ENCODE measurements around the gene DPEP1.
"Not testable (repeated sequence)": the region's sequence is repeated elsewhere in the genome, so short reads cannot be mapped to it uniquely, and the experiment has no call there.

The DPEP1 gene

GRCh38 chr16:89584768-89585549 is 28.5 kb upstream of the DPEP1 start:
- Histone ChIP-seq H3K4me3 (ENCODE audit: low read depth, low read length, poor library complexity, severe bottlenecking) (no peak overlapping the region), H3K4me1 (ENCODE audit: insufficient read depth, low read length, severe bottlenecking) (no peaks in the 10 kb centered on the region), H3K4me2 (ENCODE audit: low read length) (no peak overlapping the region), H3K27me3 (ENCODE audit: insufficient read depth, low read length) (peaks cover 4% of the 10 kb centered on the region; the same call in 1 of the 2 replicates), H3K79me2 (ENCODE audit: insufficient read depth, low read length) (no peaks in the 10 kb centered on the region), H4K20me1 (ENCODE audit: insufficient read depth, low read length) (no peaks in the 10 kb centered on the region), H3K9ac (ENCODE audit: low read length) (no peak overlapping the region), H3F3A (ENCODE audit: insufficient read depth, low read length) (no peaks in the 10 kb centered on the region), H3K9me3 (ENCODE audit: low read length) (no peaks in the 10 kb centered on the region), H2AFZ (ENCODE audit: low read length) (no peak overlapping the region), H3K27ac (ENCODE audit: low read depth, low read length, poor library complexity, severe bottlenecking) (no peak overlapping the region), H3K9me2 (ENCODE audit: low read depth, low read length) (no peaks in the 10 kb centered on the region), H3K36me3 (ENCODE audit: insufficient read depth, low read length) (no peaks in the 10 kb centered on the region)
- TF ChIP-seq EZH2 (IDR thresholded peaks at IDR 0.05; ENCODE audit: borderline replicate concordance, low read length) (no peak), CTCF (IDR thresholded peaks at IDR 0.05; ENCODE audit: low read length) (no peak)

DNA sequence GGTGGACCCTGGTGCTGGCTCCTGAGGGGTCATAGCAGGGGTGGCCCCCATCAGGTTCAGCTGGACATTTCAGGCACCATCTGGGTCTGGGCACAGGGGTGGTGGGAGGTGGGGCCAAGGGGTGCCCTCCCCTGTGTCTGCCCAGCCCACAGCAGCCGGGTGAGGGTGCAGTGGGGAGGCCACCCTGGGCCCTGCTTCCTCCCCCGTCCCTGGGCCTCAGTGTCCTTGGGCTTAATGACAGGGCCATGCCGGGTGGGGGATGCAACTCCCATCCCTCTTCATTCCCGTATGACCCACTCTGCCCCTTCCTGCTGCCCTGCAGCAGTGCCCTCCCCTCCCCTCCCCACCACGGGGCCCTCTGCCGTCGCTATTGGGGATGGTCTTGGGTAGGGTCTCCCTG is 27.2 kb upstream of the DPEP1 start:
- Histone ChIP-seq H3F3A (ENCODE audit: insufficient read depth, low read length) (no peaks in the 10 kb centered on the region), H3K4me1 (ENCODE audit: insufficient read depth, low read length, severe bottlenecking) (no peaks in the 10 kb centered on the region), H3K4me3 (ENCODE audit: low read depth, low read length, poor library complexity, severe bottlenecking) (no peak overlapping the region), H4K20me1 (ENCODE audit: insufficient read depth, low read length) (no peaks in the 10 kb centered on the region), H3K9me3 (ENCODE audit: low read length) (no peaks in the 10 kb centered on the region), H3K27ac (ENCODE audit: low read depth, low read length, poor library complexity, severe bottlenecking) (no peak overlapping the region), H3K27me3 (ENCODE audit: insufficient read depth, low read length) (peaks cover 4% of the 10 kb centered on the region; the same call in 1 of the 2 replicates), H3K79me2 (ENCODE audit: insufficient read depth, low read length) (no peaks in the 10 kb centered on the region), H3K36me3 (ENCODE audit: insufficient read depth, low read length) (no peaks in the 10 kb centered on the region), H3K4me2 (ENCODE audit: low read length) (no peak overlapping the region), H3K9ac (ENCODE audit: low read length) (no peak overlapping the region), H3K9me2 (ENCODE audit: low read depth, low read length) (no peaks in the 10 kb centered on the region), H2AFZ (ENCODE audit: low read length) (no peak overlapping the region)
- TF ChIP-seq CTCF (IDR thresholded peaks at IDR 0.05; ENCODE audit: low read length) (no peak), EZH2 (IDR thresholded peaks at IDR 0.05; ENCODE audit: borderline replicate concordance, low read length) (no peak)

- Histone ChIP-seq H3K36me3 (ENCODE audit: insufficient read depth, low read length) (no peaks in the 10 kb centered on the region), H2AFZ (ENCODE audit: low read length) (no peak overlapping the region), H3K9ac (ENCODE audit: low read length) (no peak overlapping the region), H3K4me2 (ENCODE audit: low read length) (no peak overlapping the region), H3K4me3 (ENCODE audit: low read depth, low read length, poor library complexity, severe bottlenecking) (no peak overlapping the region), H3K79me2 (ENCODE audit: insufficient read depth, low read length) (no peaks in the 10 kb centered on the region), H3K27ac (ENCODE audit: low read depth, low read length, poor library complexity, severe bottlenecking) (no peak overlapping the region), H3K9me2 (ENCODE audit: low read depth, low read length) (no peaks in the 10 kb centered on the region), H3F3A (ENCODE audit: insufficient read depth, low read length) (no peaks in the 10 kb centered on the region), H4K20me1 (ENCODE audit: insufficient read depth, low read length) (no peaks in the 10 kb centered on the region), H3K9me3 (ENCODE audit: low read length) (no peaks in the 10 kb centered on the region), H3K27me3 (ENCODE audit: insufficient read depth, low read length) (peaks cover 4% of the 10 kb centered on the region; the same call in 1 of the 2 replicates), H3K4me1 (ENCODE audit: insufficient read depth, low read length, severe bottlenecking) (no peaks in the 10 kb centered on the region)
- no peak for TF ChIP-seq CTCF (IDR thresholded peaks at IDR 0.05; ENCODE audit: low read length)
- no peak for TF ChIP-seq EZH2 (IDR thresholded peaks at IDR 0.05; ENCODE audit: borderline replicate concordance, low read length)
These were observed 26.6 kb upstream of the DPEP1 start for GRCh38 chr16:89586853-89587252.

DNA sequence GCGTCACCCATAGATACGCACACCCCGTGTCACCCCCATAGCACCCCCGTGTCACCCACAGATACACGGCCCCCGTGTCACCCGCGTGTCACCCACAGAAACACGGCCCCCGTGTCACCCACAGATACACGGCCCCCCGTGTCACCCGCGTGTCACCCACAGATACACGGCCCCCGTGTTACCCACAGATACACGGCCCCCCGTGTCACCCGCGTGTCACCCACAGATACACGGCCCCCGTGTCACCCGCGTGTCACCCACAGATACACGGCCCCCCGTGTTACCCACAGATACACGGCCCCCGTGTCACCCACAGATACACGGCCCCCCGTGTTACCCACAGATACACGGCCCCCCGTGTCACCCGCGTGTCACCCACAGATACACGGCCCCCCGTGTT is 25.8 kb upstream of the DPEP1 start:
- not testable (repeated sequence) for H4K20me1 ChIP-seq (ENCODE audit: insufficient read depth, low read length); H3K27ac ChIP-seq (ENCODE audit: low read depth, low read length, poor library complexity, severe bottlenecking); H3K79me2 ChIP-seq (ENCODE audit: insufficient read depth, low read length); H3F3A ChIP-seq (ENCODE audit: insufficient read depth, low read length); H2AFZ ChIP-seq (ENCODE audit: low read length); H3K9ac ChIP-seq (ENCODE audit: low read length); H3K4me3 ChIP-seq (ENCODE audit: low read depth, low read length, poor library complexity, severe bottlenecking); H3K4me1 ChIP-seq (ENCODE audit: insufficient read depth, low read length, severe bottlenecking); H3K9me3 ChIP-seq (ENCODE audit: low read length); H3K9me2 ChIP-seq (ENCODE audit: low read depth, low read length); H3K27me3 ChIP-seq (ENCODE audit: insufficient read depth, low read length); H3K36me3 ChIP-seq (ENCODE audit: insufficient read depth, low read length); H3K4me2 ChIP-seq (ENCODE audit: low read length)
